Chondrocyte (in vitro differentiated cells): ENCODE data around the gene RAD51. TPM values are rescaled to one million over a fixed set of nuclear protein-coding genes. Genes with fewer than 3 reads are reported as not detected.

Experiments
- DNase-seq: peaks from one replicate; pipeline ENCODE4 v3.0.0; 2021; ENCODE audit warnings: mixed read lengths, low spot score
- H3K27ac Mint-ChIP-seq: one replicate; pipeline ENCODE4 v1.8.0; 2021; ENCODE audit warnings: mild to moderate bottlenecking, moderate library complexity, mixed read lengths; ENCODE audit not compliant: unreplicated experiment
- H3K27me3 Mint-ChIP-seq: 2 replicates; pipeline ENCODE4 v1.8.0; 2021; ENCODE audit warnings: low read depth, mixed read lengths
- H3K36me3 Mint-ChIP-seq: 2 replicates; pipeline ENCODE4 v1.8.0; 2021; ENCODE audit warnings: low read depth, mixed read lengths
- H3K4me1 Mint-ChIP-seq: 2 replicates; pipeline ENCODE4 v1.8.0; 2021; ENCODE audit warnings: low read depth, mild to moderate bottlenecking, mixed read lengths
- H3K4me3 Mint-ChIP-seq: one replicate; pipeline ENCODE4 v1.8.0; 2021; ENCODE audit warnings: mild to moderate bottlenecking, moderate library complexity, mixed read lengths; ENCODE audit not compliant: unreplicated experiment
- H3K9me3 Mint-ChIP-seq: 2 replicates; pipeline ENCODE4 v1.8.0; 2021; ENCODE audit warnings: low read depth, mixed read lengths
- CTCF ChIP-seq: fragments of 200-600 bp; sonication (generic); IDR thresholded peaks from 2 replicates; pipeline ENCODE4 v1.5.0; 2021; ENCODE audit warnings: antibody characterized with exemption, mild to moderate bottlenecking, moderate library complexity
- total RNA-seq: library from RNA; stranded (reverse); gene quantifications from 3 replicates; pipeline ENCODE4 v1.2.1, GENCODE V29; 2021

RAD51 gene
- total RNA-seq, 1 donor from 2014 or later = 9.4 TPM

DNA sequence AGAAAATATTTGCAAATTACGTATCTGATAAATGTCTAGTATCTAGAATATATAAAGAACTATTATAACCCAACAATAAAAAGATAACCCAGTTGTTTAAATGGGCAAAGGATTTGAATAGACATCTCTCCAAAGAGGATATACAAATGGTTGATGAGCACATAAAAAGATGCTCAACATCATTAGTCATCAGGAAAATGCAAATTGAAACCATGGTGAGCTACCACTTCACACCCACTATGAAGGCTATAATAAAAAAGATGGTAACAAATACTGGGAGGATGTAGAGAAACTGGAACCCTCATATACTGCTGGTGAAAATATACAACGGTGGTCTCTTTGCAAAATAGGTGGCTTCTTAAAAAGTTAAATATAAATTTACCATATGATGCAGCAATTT is 28.0 kb downstream of the RAD51 start:
- Mint-ChIP-seq H3K27me3 (no peaks in the 10 kb centered on the region), H3K36me3 (peaks cover 3% of the 10 kb centered on the region), H3K27ac (no peak overlapping the region), H3K4me1 (no peaks in the 10 kb centered on the region), H3K9me3 (no peaks in the 10 kb centered on the region), H3K4me3 (no peak overlapping the region)
- no peak for DNase-seq
- no peak for TF ChIP-seq CTCF

GRCh38 chr15:40723919-40724318 is 28.9 kb downstream of the RAD51 start:
- no peaks in the 10 kb centered on the region for H3K9me3 Mint-ChIP-seq
- no peak for TF ChIP-seq CTCF

DNA sequence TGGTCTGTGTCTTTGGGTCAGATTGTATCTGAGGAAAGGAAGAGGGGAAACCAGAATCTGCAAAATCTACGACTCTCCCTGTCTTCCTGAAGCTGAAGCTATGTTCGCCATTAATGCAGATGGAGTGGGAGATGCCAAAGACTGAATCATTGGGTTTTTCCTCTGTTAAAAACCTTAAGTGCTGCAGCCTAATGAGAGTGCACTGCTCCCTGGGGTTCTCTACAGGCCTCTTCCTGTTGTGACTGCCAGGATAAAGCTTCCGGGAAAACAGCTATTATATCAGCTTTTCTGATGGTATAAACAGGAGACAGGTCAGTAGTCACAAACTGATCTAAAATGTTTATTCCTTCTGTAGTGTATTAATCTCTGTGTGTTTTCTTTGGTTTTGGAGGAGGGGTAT is 36.1 kb downstream of the RAD51 start:
- TF ChIP-seq CTCF = no peak
- Mint-ChIP-seq H3K36me3 (peaks cover 12% of the 10 kb centered on the region), H3K27ac (no peak overlapping the region), H3K9me3 (no peaks in the 10 kb centered on the region), H3K4me3 (no peak overlapping the region), H3K27me3 (no peaks in the 10 kb centered on the region), H3K4me1 (no peaks in the 10 kb centered on the region)
- DNase-seq = no peak

More at GRCh38 chr15:40723919-40724318, 28.9 kb downstream of the RAD51 start:
- H3K4me1 Mint-ChIP-seq = no peaks in the 10 kb centered on the region
- H3K27ac Mint-ChIP-seq = no peak overlapping the region
- no peak for DNase-seq
- peaks cover 6% of the 10 kb centered on the region for H3K36me3 Mint-ChIP-seq
- H3K4me3 Mint-ChIP-seq = no peak overlapping the region
- no peaks in the 10 kb centered on the region for H3K27me3 Mint-ChIP-seq

DNA sequence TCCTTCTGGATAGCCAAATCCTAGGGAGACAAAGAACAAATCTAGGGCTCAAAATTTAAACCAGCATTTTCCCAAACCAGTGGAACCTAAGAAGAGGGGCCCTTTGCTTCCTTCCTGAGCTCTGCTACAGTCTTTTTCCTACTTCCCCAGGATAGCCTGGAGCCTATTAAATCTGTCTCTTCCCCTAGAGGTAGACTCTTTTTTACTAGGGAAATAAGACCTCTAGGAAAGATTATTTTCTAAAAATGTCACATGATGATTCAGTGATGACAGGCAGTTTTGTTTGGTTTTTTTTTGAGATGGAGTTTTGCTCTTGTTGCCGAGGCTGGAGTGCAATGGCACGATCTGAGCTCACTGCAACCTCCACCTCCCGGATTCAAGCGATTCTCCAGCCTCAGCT is 41.6 kb downstream of the RAD51 start:
- Mint-ChIP-seq H3K4me1 (no peaks in the 10 kb centered on the region), H3K36me3 (peaks cover 16% of the 10 kb centered on the region), H3K4me3 (no peak overlapping the region), H3K27me3 (no peaks in the 10 kb centered on the region), H3K9me3 (no peaks in the 10 kb centered on the region), H3K27ac (no peak overlapping the region)
- no peak for DNase-seq
- TF ChIP-seq CTCF = no peak

DNA sequence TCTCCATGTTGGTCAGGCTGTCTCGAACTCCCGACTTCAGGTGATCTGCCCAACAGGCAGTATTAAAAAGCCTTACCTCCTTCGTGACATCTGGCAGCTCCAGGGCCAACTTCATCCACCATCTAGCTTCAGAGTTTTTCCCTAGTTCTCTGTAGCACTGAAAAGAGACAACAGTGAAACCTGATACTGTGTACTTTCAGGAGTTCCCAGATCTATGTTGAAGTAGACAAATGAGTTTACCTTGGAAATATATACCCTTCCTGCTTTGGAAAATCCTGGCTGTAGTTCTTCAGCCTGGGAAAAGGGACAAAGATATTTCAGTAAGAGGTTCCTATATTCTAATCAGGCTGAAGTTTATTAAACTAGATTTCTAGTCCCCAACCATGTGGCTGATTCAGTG is 42.1 kb downstream of the RAD51 start:
- TF ChIP-seq CTCF = no peak
- Mint-ChIP-seq H3K36me3 (peaks cover 16% of the 10 kb centered on the region), H3K27me3 (no peaks in the 10 kb centered on the region), H3K9me3 (no peaks in the 10 kb centered on the region), H3K4me1 (no peaks in the 10 kb centered on the region), H3K27ac (no peak overlapping the region), H3K4me3 (no peak overlapping the region)
- no peak for DNase-seq
